ENCODE data around the gene PVR.

DNA sequence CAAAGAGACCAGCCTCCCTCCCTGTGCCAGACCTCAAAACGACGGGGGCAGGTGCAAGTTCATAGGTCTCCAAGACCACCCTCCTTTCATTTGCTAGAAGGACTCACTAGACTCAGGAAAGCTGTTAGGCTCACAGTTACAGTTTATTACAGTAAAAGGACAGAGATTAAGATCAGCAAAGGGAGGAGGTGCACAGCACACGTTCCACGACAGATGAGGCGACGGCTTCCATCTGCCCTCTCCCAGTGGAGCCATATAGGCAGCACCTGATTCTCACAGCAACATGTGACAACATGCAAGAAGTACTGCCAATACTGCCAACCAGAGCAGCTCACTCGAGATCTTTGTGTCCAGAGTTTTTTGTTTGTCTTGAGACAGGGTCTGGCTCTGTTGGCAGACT, 18.2 kb downstream of the PVR start:
- no peak for TF ChIP-seq CTCF (IDR thresholded peaks at IDR 0.05)
- TF ChIP-seq POLR2AphosphoS5 (IDR thresholded peaks at IDR 0.05; ENCODE audit: insufficient read depth in 1 of 2, low read depth in 1 of 2), result no peak
- TF ChIP-seq POLR2A (IDR thresholded peaks at IDR 0.05), result no peak
